Neural progenitor cell (in vitro differentiated cells): ENCODE data around the gene FAM229A.

ENCODE experiments used
- CTCF ChIP-seq: fragments of 200-600 bp; sonication (generic); IDR thresholded peaks from 2 replicates; pipeline ENCODE4 v1.5.1; 2017; ENCODE audit warnings: antibody characterized with exemption, mild to moderate bottlenecking
- EZH2 ChIP-seq: fragments of 200-600 bp; sonication (generic); IDR thresholded peaks from 2 replicates; pipeline ENCODE4 v1.6.1; 2017; ENCODE audit warnings: antibody characterized with exemption, mild to moderate bottlenecking, moderate library complexity
- EZH2phosphoT487 ChIP-seq: fragments of 200-600 bp; sonication (generic); IDR thresholded peaks from 2 replicates; pipeline ENCODE4 v1.6.1; 2017; ENCODE audit warnings: antibody characterized with exemption

GRCh38 chr1:32394141-32394889 lies 32.0 kb upstream of the FAM229A start, which contains the start of gene BSDC1:
- TF ChIP-seq CTCF: no peak
- TF ChIP-seq EZH2: no peak
- no peak for TF ChIP-seq EZH2phosphoT487
